Stomach smooth muscle (tissue), 2 donors: ENCODE measurements around the gene MYT1.

Source experiments
- H3K27ac ChIP-seq: one replicate; pipeline ENCODE4 v1.7.0; 2013; ENCODE audit warnings: mild to moderate bottlenecking, low read length, inconsistent platforms
- H3K27me3 ChIP-seq, 2 donors: one replicate each; pipeline ENCODE4 v1.7.0; 2013; ENCODE audit warnings: low read length in 2 of 2; ENCODE audit not compliant: insufficient read depth in 2 of 2, control insufficient read depth in 1 of 2
- H3K36me3 ChIP-seq, 2 donors: one replicate each; pipeline ENCODE4 v1.7.0; 2013; ENCODE audit warnings: low read length in 2 of 2; ENCODE audit not compliant: control insufficient read depth in 2 of 2, insufficient read depth in 2 of 2
- H3K4me1 ChIP-seq: one replicate; pipeline ENCODE4 v1.7.0; 2013; ENCODE audit warnings: low read length; ENCODE audit not compliant: control insufficient read depth, insufficient read depth
- H3K4me3 ChIP-seq, 2 donors: one replicate each; pipeline ENCODE4 v1.7.0; 2013; ENCODE audit warnings: low read length in 2 of 2
- H3K9ac ChIP-seq, 2 donors: one replicate each; pipeline ENCODE4 v1.7.0; 2013; ENCODE audit warnings: low read length in 2 of 2, mild to moderate bottlenecking in 1 of 2
- H3K9me3 ChIP-seq, 2 donors: one replicate each; pipeline ENCODE4 v1.7.0; 2013; ENCODE audit warnings: low read length in 2 of 2; ENCODE audit not compliant: control insufficient read depth in 2 of 2
- donor health status: healthy.
- donor health status: Pancreatic carcinoma.

The MYT1 gene

GRCh38 chr20:64156136-64156885 is 7.9 kb upstream of the MYT1 start:
- no peaks in the 10 kb centered on the region for H3K4me1 ChIP-seq
- H3K36me3 ChIP-seq, result no peaks in the 10 kb centered on the region
- H3K4me3 ChIP-seq, result no peak overlapping the region
- no peaks in the 10 kb centered on the region for H3K9me3 ChIP-seq
- H3K27ac ChIP-seq, result no peak overlapping the region
- peaks cover 40 to 41% of the 10 kb centered on the region in 2 donors for H3K27me3 ChIP-seq
- H3K9ac ChIP-seq, result no peak overlapping the region

- H3K9me3 ChIP-seq, result no peaks in the 10 kb centered on the region
- H3K9ac ChIP-seq, result no peak overlapping the region
- H3K27me3 ChIP-seq, result peaks cover 44 to 49% of the 10 kb centered on the region in 2 donors
- H3K36me3 ChIP-seq, result no peaks in the 10 kb centered on the region
- no peak overlapping the region for H3K27ac ChIP-seq
- no peak overlapping the region for H3K4me3 ChIP-seq
- H3K4me1 ChIP-seq, result no peaks in the 10 kb centered on the region
Measured at GRCh38 chr20:64156886-64157875, 7.1 kb upstream of the MYT1 start.

DNA sequence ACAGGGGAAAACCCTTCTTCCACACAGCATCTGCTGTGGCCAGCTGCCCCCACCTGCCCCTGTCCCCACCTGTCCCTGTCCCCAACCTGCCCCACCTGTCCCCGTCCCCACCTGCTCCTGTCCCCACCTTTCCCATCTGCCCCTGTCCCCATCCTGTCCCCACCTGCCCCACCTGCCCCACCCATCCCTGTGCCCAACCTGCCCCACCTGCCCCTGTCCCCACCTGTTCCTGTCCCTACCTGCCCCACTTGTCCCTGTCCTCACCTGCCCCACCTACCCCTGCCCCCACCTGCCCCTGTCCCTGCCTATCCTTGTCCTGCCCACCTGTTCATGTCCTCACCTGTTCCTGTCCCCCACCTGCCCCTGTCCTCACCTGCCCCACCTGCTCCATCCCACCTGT is 6.4 kb upstream of the MYT1 start:
- H3K4me1 ChIP-seq, result no peaks in the 10 kb centered on the region

GRCh38 chr20:64158346-64159285 is 5.6 kb upstream of the MYT1 start:
- H3K9ac ChIP-seq, result no peak overlapping the region
- peaks cover 54 to 58% of the 10 kb centered on the region in 2 donors for H3K27me3 ChIP-seq
- H3K27ac ChIP-seq, result no peak overlapping the region
- no peaks in the 10 kb centered on the region for H3K36me3 ChIP-seq
- H3K9me3 ChIP-seq, result no peaks in the 10 kb centered on the region
- H3K4me1 ChIP-seq, result no peaks in the 10 kb centered on the region
- no peak overlapping the region for H3K4me3 ChIP-seq

More for the DNA sequence above, 6.4 kb upstream of the MYT1 start:
- Histone ChIP-seq H3K4me3 (no peak overlapping the region), H3K36me3 (no peaks in the 10 kb centered on the region), H3K27me3 (peaks cover 50 to 56% of the 10 kb centered on the region in 2 donors), H3K9me3 (no peaks in the 10 kb centered on the region), H3K27ac (no peak overlapping the region), H3K9ac (no peak overlapping the region)

DNA sequence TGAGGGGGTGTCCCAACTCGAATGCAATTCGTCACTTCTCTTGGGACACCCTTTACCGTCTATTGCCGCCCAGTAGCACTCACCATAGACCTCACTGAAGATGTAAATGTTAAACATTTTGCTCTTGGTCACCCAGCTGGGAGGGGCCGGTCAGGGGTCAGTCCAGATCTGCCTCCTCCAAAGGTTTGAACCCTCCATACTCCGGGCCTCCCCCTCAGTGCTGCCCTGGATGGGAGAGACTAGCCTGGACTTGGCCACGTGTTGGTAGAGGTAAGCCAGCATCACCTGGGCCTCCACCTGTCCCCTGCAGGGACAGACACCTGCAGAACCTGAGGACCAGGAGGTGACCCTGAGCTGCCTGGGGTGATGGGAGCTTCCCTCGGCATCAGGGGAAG is 5.0 kb upstream of the MYT1 start:
- Histone ChIP-seq H3K4me3 (no peak overlapping the region), H3K27me3 (peaks cover 61 to 62% of the 10 kb centered on the region in 2 donors), H3K4me1 (no peaks in the 10 kb centered on the region), H3K36me3 (no peaks in the 10 kb centered on the region), H3K9ac (no peak overlapping the region), H3K27ac (no peak overlapping the region), H3K9me3 (no peaks in the 10 kb centered on the region)

- no peak overlapping the region for H3K27ac ChIP-seq
- H3K4me3 ChIP-seq, result no peak overlapping the region
- no peaks in the 10 kb centered on the region for H3K4me1 ChIP-seq
- H3K36me3 ChIP-seq, result no peaks in the 10 kb centered on the region
- H3K9ac ChIP-seq, result no peak overlapping the region
- peaks cover 60 to 63% of the 10 kb centered on the region in 2 donors for H3K27me3 ChIP-seq
- H3K9me3 ChIP-seq, result no peaks in the 10 kb centered on the region
Measured at GRCh38 chr20:64159711-64160110, 4.5 kb upstream of the MYT1 start.

DNA sequence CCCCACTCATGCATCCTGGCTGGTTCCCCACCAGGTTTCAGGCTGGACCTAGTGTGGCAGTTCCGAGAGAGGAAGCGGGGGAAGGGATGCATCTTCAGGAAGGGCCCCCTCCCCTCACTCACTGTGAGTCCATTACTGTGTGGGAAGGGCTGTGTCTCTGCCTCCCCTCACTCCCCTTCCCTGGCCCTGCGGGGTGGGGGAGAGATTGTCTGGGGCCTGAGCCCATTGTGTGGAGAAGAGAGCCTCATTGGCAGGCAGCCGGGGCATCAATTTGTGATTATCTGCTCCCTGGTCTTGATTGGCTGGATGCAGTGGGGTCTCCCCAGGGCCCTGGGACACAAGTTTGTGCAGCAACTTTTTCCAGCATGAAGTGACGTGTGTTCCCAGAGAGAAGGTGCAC is 4.1 kb upstream of the MYT1 start:
- Histone ChIP-seq H3K36me3 (no peaks in the 10 kb centered on the region), H3K9me3 (no peaks in the 10 kb centered on the region), H3K9ac (no peak overlapping the region), H3K27ac (no peak overlapping the region), H3K27me3 (peaks cover 60 to 67% of the 10 kb centered on the region in 2 donors), H3K4me1 (no peaks in the 10 kb centered on the region), H3K4me3 (no peak overlapping the region)

GRCh38 chr20:64160526-64161355 is 3.5 kb upstream of the MYT1 start:
- Histone ChIP-seq H3K27me3 (peaks cover 65 to 68% of the 10 kb centered on the region in 2 donors), H3K4me1 (no peaks in the 10 kb centered on the region), H3K9me3 (no peaks in the 10 kb centered on the region), H3K4me3 (no peak overlapping the region), H3K36me3 (no peaks in the 10 kb centered on the region), H3K27ac (no peak overlapping the region), H3K9ac (no peak overlapping the region)

DNA sequence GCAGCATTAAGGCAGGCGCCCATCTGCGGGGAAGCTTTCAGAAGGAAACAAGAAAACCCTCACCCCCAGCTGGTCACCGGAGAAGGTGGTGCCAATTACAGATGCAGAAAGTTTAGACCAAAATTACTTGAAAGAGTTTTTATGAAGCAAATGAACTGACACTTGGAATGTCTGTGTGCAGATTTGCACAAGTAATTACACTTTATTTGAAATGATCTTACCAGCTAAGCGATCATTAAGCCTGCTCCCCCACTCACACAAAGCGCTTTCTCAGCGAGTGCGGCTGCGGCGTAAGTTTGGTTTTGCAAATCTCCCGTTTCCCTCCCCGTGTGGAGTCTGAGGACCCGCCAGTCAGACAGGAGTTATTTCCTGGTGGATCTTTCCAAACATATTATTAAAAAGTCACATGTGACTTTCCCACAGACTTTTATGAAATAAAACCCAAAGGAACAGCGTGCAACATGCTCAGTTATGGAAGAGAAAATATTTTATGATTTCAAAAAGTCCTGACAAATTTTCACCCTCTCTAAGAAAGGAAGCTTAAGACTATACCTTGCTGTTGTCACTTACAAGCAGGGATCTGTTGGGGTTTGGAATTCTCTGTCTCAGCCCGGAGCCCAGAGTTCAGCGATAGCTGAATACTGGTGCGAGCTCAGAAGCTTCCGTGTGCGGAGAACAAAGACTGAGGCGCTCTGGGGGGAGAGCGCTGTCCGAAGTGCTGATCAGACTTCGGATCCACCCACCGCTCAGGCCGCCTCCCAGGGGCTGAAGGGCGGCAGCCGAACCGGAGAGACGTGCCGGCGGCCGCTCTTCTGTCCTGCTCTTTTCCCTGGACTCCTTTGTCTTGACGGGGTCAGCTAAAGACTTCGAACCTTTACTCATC is 2.7 kb upstream of the MYT1 start:
- no peaks in the 10 kb centered on the region for H3K36me3 ChIP-seq
- H3K9me3 ChIP-seq, result no peaks in the 10 kb centered on the region
- no peak overlapping the region for H3K27ac ChIP-seq
- no peak overlapping the region for H3K4me3 ChIP-seq
- H3K9ac ChIP-seq, result no peak overlapping the region
- peaks cover 72% of the 10 kb centered on the region in 2 donors for H3K27me3 ChIP-seq
- H3K4me1 ChIP-seq, result no peaks in the 10 kb centered on the region
